C4-2B (cell line): ENCODE results near the gene FAM184B.
"Not testable (repeated sequence)": the region's sequence is repeated elsewhere in the genome, so short reads cannot be mapped to it uniquely, and the experiment has no call there.

Source experiments
- H3K27ac ChIP-seq: fragments of 450-650 bp; 2 replicates; pipeline ENCODE4 v1.5.1; 2017
- ZFX ChIP-seq: fragments of 450-650 bp; IDR thresholded peaks from 2 replicates; pipeline ENCODE4 v1.6.1; 2017
- TF ChIP-seq, protein P1 (sequence below): fragments of 450-650 bp; conservative IDR thresholded peaks from 2 replicates; pipeline ENCODE4 v1.5.1; 2017; ENCODE audit warnings: mild to moderate bottlenecking

The FAM184B gene

DNA sequence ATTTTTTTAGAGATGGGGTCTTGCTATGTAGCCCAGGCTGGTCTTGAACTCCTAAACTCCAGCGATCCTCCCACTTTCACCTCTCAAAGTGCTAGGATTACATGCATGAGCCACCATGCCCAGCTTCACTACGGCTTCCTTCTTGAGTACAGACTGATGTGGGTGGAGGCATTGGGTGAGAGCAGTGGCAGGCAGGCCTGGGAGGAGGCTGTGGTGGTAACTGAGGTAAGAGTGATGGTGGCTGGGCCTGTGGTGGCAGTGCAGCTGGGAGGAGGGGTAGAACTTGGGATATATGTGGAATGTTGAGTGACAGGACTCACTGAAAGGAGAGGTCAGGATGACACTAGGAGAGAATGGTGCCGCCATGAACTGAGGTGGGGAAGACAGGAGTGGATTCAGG, 86.1 kb downstream of the FAM184B start:
- H3K27ac ChIP-seq = no peak overlapping the region
- TF ChIP-seq ZFX = no peak
- TF ChIP-seq, protein P1, sequence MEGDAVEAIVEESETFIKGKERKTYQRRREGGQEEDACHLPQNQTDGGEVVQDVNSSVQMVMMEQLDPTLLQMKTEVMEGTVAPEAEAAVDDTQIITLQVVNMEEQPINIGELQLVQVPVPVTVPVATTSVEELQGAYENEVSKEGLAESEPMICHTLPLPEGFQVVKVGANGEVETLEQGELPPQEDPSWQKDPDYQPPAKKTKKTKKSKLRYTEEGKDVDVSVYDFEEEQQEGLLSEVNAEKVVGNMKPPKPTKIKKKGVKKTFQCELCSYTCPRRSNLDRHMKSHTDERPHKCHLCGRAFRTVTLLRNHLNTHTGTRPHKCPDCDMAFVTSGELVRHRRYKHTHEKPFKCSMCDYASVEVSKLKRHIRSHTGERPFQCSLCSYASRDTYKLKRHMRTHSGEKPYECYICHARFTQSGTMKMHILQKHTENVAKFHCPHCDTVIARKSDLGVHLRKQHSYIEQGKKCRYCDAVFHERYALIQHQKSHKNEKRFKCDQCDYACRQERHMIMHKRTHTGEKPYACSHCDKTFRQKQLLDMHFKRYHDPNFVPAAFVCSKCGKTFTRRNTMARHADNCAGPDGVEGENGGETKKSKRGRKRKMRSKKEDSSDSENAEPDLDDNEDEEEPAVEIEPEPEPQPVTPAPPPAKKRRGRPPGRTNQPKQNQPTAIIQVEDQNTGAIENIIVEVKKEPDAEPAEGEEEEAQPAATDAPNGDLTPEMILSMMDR = no peak

DNA sequence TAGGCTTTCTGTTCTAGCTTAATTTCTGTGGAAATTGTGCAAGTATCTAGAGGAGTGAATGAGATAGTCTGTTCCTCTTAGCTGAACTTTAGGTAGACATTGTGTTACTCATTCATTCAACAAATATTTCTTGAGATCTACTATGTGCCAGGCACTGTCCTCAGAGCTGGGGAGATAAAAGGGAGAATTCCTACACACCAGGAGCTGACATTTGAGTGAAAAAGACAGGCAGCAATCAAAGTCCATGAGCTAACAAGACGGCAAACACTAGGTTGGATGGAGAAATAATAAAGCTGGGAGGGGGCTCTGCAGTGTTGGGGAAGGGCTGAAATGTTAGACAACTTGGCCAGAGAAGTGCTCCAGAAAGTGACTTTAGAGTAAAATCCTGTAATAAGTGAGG, 86.9 kb downstream of the FAM184B start:
- no peak overlapping the region for H3K27ac ChIP-seq
- no peak for TF ChIP-seq ZFX
- TF ChIP-seq, protein P1 = no peak

- H3K27ac ChIP-seq = no peak overlapping the region
- TF ChIP-seq, protein P1 = no peak
- no peak for TF ChIP-seq ZFX
Measured at GRCh38 chr4:17690898-17691297, 90.5 kb downstream of the FAM184B start.

DNA sequence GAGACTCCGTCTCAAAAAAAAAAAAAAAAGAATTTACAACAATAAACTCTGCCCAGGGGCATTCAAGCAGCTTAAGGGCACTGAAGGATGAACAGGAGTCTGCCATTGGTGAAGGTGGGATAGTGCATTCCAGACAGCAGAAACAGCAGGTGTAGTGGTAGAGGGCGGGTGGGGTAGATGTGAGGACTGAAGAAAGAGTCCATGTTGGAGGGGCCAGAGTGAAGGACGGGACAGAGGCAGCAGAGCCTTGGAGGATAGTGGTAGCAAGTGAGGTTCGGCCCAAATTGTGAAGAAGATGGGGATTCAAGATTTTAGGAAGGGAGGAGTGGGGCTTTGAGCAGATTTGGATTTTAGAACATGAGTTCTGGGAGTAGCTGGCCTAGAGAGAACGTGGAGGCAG, 91.3 kb downstream of the FAM184B start:
- no peak for TF ChIP-seq ZFX
- TF ChIP-seq, protein P1 = no peak

DNA sequence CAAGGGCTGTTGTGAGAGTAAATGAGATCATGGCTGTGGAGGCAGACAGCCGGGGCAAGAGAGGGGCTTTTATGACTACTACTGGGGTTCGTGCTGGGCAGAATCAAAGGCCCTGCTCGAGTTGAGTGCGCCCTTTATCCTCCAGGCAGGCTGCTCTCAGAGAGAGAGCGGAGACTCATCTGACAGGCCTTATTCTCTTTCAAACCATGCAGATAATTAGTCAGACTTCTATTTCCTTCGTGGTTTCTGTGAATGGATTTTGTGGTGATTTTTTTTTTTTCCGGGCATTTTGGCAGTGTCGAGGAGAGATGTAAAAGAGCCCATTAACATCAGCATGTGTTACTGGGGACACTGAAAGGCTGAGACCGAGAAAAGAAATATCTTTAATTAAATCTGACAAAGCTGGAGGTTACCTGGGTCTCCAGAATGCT, 93.4 kb downstream of the FAM184B start:
- TF ChIP-seq, protein P1 = no peak
- TF ChIP-seq ZFX = no peak
- H3K27ac ChIP-seq = no peak overlapping the region

More for the DNA sequence above, 91.3 kb downstream of the FAM184B start:
- H3K27ac ChIP-seq = no peak overlapping the region

GRCh38 chr4:17687237-17687857, 94.1 kb downstream of the FAM184B start:
- H3K27ac ChIP-seq = no peak overlapping the region
- TF ChIP-seq, protein P1 = no peak
- TF ChIP-seq ZFX = no peak

- not testable (repeated sequence) for H3K27ac ChIP-seq
Measured at GRCh38 chr4:17684648-17685047, 96.8 kb downstream of the FAM184B start.

DNA sequence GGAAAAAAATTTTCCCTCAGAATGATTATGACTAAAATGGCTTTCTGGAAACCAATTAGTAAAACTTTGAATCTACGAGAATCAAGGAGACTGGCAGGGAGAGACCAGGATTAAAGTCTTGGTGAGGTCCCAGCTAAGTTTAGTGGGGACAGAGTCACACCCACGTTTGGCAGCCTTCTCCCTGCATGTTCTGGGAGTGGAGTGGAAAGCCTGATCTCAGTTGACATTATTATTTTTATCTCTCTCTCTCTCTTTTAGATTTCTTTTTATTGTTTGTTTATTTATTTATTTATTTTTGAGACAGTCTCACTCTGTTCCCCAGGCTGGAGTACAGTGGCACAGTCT, 99.2 kb downstream of the FAM184B start:
- TF ChIP-seq ZFX = no peak
- H3K27ac ChIP-seq = no peak overlapping the region
